Osteocyte (in vitro differentiated cells): ENCODE measurements around the gene IDH1. TPM values are rescaled to one million over a fixed set of nuclear protein-coding genes. Genes with fewer than 3 reads are reported as not detected.

ENCODE experiments used
- DNase-seq: peaks from one replicate; pipeline ENCODE4 v3.0.0; 2021; ENCODE audit warnings: mixed read lengths; ENCODE audit not compliant: unreplicated experiment; ENCODE audit errors: extremely low spot score
- H3K27ac Mint-ChIP-seq: one replicate; pipeline ENCODE4 v1.8.0; 2021; ENCODE audit warnings: mild to moderate bottlenecking, mixed read lengths; ENCODE audit not compliant: unreplicated experiment
- H3K27me3 Mint-ChIP-seq: one replicate; pipeline ENCODE4 v1.8.0; 2021; ENCODE audit warnings: mixed read lengths; ENCODE audit not compliant: unreplicated experiment
- H3K36me3 Mint-ChIP-seq: one replicate; pipeline ENCODE4 v1.8.0; 2021; ENCODE audit warnings: mixed read lengths; ENCODE audit not compliant: unreplicated experiment
- H3K4me1 Mint-ChIP-seq: one replicate; pipeline ENCODE4 v1.8.0; 2021; ENCODE audit warnings: mixed read lengths; ENCODE audit not compliant: unreplicated experiment
- H3K4me3 Mint-ChIP-seq: one replicate; pipeline ENCODE4 v1.8.0; 2021; ENCODE audit warnings: mild to moderate bottlenecking, moderate library complexity, mixed read lengths; ENCODE audit not compliant: unreplicated experiment
- H3K9me3 Mint-ChIP-seq: one replicate; pipeline ENCODE4 v1.8.0; 2021; ENCODE audit warnings: mixed read lengths; ENCODE audit not compliant: unreplicated experiment
- CTCF ChIP-seq: fragments of 200-600 bp; sonication (generic); IDR thresholded peaks from 2 replicates; pipeline ENCODE4 v1.5.0; 2021; ENCODE audit warnings: antibody characterized with exemption, mild to moderate bottlenecking, moderate library complexity
- total RNA-seq: library from RNA; stranded (reverse); gene quantifications from 2 replicates; pipeline ENCODE4 v1.2.1, GENCODE V29; 2021

IDH1 gene
- total RNA-seq, 1 donor from 2014 or later = 49.6 TPM

GRCh38 chr2:208295834-208296233, 41.0 kb upstream of the IDH1 start:
- no peak overlapping the region for H3K4me3 Mint-ChIP-seq
- no peak for DNase-seq
- no peak overlapping the region for H3K27ac Mint-ChIP-seq
- H3K4me1 Mint-ChIP-seq = peaks cover 2% of the 10 kb centered on the region
- no peaks in the 10 kb centered on the region for H3K27me3 Mint-ChIP-seq
- no peak for TF ChIP-seq CTCF
- H3K9me3 Mint-ChIP-seq = peaks cover 4% of the 10 kb centered on the region
- H3K36me3 Mint-ChIP-seq = peaks cover 64% of the 10 kb centered on the region

DNA sequence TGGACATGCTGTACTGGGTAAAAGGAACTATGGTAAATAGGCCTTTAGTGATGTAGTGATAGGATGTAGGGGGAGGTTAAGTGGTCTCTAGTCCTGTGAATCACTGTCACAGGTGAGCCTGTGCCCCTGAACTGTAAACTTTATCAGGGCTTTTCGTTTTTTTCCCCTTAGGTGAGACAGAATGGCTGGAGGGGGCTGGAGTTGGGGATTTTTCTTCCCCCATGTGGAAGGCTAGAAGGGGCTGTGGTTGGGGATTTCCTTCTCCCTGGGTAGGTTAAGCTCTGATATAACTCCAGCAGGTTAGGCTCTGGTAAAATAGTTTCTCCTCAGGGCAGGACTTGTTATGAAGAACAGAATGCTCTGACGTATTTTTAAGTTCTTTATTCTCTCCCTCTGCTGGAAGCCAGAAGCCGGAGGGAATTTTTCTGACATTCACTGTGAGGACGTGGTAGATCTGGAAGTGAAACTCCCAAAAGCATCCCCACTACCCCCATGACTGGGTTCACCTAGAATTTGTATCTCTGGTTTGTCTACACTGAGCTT, 39.7 kb upstream of the IDH1 start:
- H3K4me1 Mint-ChIP-seq = peaks cover 2% of the 10 kb centered on the region
- peaks cover 65% of the 10 kb centered on the region for H3K36me3 Mint-ChIP-seq
- H3K27ac Mint-ChIP-seq = no peak overlapping the region
- H3K27me3 Mint-ChIP-seq = no peaks in the 10 kb centered on the region
- no peak overlapping the region for H3K4me3 Mint-ChIP-seq
- TF ChIP-seq CTCF = no peak
- peaks cover 13% of the 10 kb centered on the region for H3K9me3 Mint-ChIP-seq
- no peak for DNase-seq

GRCh38 chr2:208285853-208286252, 31.0 kb upstream of the IDH1 start:
- Mint-ChIP-seq H3K27me3 (no peaks in the 10 kb centered on the region), H3K9me3 (peaks cover 9% of the 10 kb centered on the region), H3K36me3 (peaks cover 48% of the 10 kb centered on the region), H3K4me1 (peaks cover 2% of the 10 kb centered on the region), H3K4me3 (no peak overlapping the region), H3K27ac (no peak overlapping the region)
- TF ChIP-seq CTCF = no peak
- DNase-seq = no peak

GRCh38 chr2:208280933-208281332, 26.1 kb upstream of the IDH1 start:
- TF ChIP-seq CTCF = no peak
- H3K9me3 Mint-ChIP-seq = no peaks in the 10 kb centered on the region
- DNase-seq = no peak
- H3K4me1 Mint-ChIP-seq = peaks cover 7% of the 10 kb centered on the region
- H3K36me3 Mint-ChIP-seq = peaks cover 67% of the 10 kb centered on the region
- no peaks in the 10 kb centered on the region for H3K27me3 Mint-ChIP-seq
- H3K4me3 Mint-ChIP-seq = no peak overlapping the region
- no peak overlapping the region for H3K27ac Mint-ChIP-seq

DNA sequence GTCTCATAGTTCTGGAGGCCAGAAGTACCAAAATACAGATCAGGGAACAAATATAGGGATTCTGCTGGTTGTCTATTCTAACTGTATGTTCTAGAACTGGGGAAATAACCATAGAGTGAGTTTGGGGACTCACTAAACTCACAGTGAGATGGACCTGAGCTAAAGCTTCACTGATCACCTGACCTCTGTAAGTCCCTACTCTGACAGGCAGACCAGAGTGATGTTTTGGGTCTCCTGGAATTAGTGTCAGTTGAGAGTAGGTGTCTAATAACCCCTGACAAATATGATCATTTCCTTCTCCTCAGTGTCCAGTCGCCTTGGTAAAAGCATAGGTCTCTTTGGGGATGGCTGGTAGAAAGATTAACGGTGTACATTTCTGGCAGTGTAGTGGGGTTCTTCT, 25.4 kb upstream of the IDH1 start:
- Mint-ChIP-seq H3K27me3 (no peaks in the 10 kb centered on the region), H3K4me1 (peaks cover 8% of the 10 kb centered on the region), H3K9me3 (no peaks in the 10 kb centered on the region), H3K27ac (no peak overlapping the region), H3K4me3 (no peak overlapping the region), H3K36me3 (peaks cover 70% of the 10 kb centered on the region)
- no peak for DNase-seq
- no peak for TF ChIP-seq CTCF
